Right ventricle myocardium superior (tissue), 1 donor: ENCODE measurements around the gene RHBDF2. TPM values are rescaled to one million over a fixed set of nuclear protein-coding genes. Genes with fewer than 3 reads are reported as not detected.

Experiments
- ATAC-seq: fragments of 200-7000 bp; cut with Tn5 transposase; one replicate; pipeline ENCODE4 v1.9.1; 2020; ENCODE audit warnings: mild to moderate bottlenecking; ENCODE audit not compliant: poor library complexity
- DNase-seq: peaks from one replicate; pipeline ENCODE4 v3.0.0-alpha.2; 2020
- intact Hi-C: fragments of 100-400 bp; cut with DNase I; formaldehyde crosslinking; loops from one replicate; pipeline ENCODE4 v1.11.2; 2022
- total RNA-seq: library from RNA; stranded (reverse); fragmentation: NEBNext Ultra II Directional; extraction: Animal tissue kit (Norgen Biotek cat#: 25700); gene quantifications from one replicate; pipeline ENCODE4 v1.2.1, GENCODE V29; 2021
- donor health status: DM: no; HTN: yes; CAD: no; lungs with severe emphysema.

Gene RHBDF2
- total RNA-seq, 1 donor from 2014 or later, result 15.4 TPM

- intact Hi-C loops, result no loop called here
- DNase-seq, result no peak
- no peak for ATAC-seq
Measured at GRCh38 chr17:76435751-76436150, 65.5 kb downstream of the RHBDF2 start.

- peak; percentile 8 for ATAC-seq
- intact Hi-C loops, result no loop called here
Measured at GRCh38 chr17:76434870-76435269, 66.4 kb downstream of the RHBDF2 start.

GRCh38 chr17:76433693-76434092, 67.5 kb downstream of the RHBDF2 start:
- intact Hi-C loops, result no loop called here
- ATAC-seq (no peak), DNase-seq (no peak)

More at GRCh38 chr17:76434870-76435269, 66.4 kb downstream of the RHBDF2 start:
- no peak for DNase-seq

GRCh38 chr17:76432712-76433336, 68.4 kb downstream of the RHBDF2 start:
- DNase-seq, result no peak
- peak; percentile 18 for ATAC-seq
- intact Hi-C loops, result no loop called here

GRCh38 chr17:76432004-76432403, 69.2 kb downstream of the RHBDF2 start:
- ATAC-seq, result peak; percentile 69

GRCh38 chr17:76431509-76431908, 69.7 kb downstream of the RHBDF2 start:
- intact Hi-C loops, result no loop called here
- ATAC-seq (no peak), DNase-seq (no peak)

More at GRCh38 chr17:76432004-76432403, 69.2 kb downstream of the RHBDF2 start:
- no peak for DNase-seq
- intact Hi-C loops, result no loop called here

GRCh38 chr17:76428511-76428910, 72.7 kb downstream of the RHBDF2 start:
- DNase-seq (no peak), ATAC-seq (no peak)
- intact Hi-C loops, result no loop called here

GRCh38 chr17:76427501-76428231, 73.6 kb downstream of the RHBDF2 start:
- DNase-seq (peak; percentile 56), ATAC-seq (no peak)
- intact Hi-C loops, result no loop called here

- intact Hi-C loops, result no loop called here
- ATAC-seq, result no peak
- no peak for DNase-seq
Measured at GRCh38 chr17:76426853-76427252, 74.4 kb downstream of the RHBDF2 start.

- intact Hi-C loops, result no loop called here
Measured at GRCh38 chr17:76422860-76423259, 78.4 kb downstream of the RHBDF2 start.

GRCh38 chr17:76422406-76422805, 78.8 kb downstream of the RHBDF2 start:
- ATAC-seq (no peak), DNase-seq (no peak)
- intact Hi-C loops, result no loop called here

More at GRCh38 chr17:76422860-76423259, 78.4 kb downstream of the RHBDF2 start:
- DNase-seq (no peak), ATAC-seq (no peak)

GRCh38 chr17:76421044-76421407, 80.2 kb downstream of the RHBDF2 start:
- intact Hi-C loops, result no loop called here
- ATAC-seq, result peak; percentile 85
- no peak for DNase-seq

Other genes with a start within 250 kb of the RHBDF2 start
- gene UBALD2, start 236.1 kb downstream of the RHBDF2 start, total RNA-seq, result 28.1 TPM
- gene QRICH2, start 193.1 kb downstream of the RHBDF2 start, total RNA-seq, result 2.6 TPM
- gene PRPSAP1, start 147.5 kb downstream of the RHBDF2 start, total RNA-seq, result 31.9 TPM
- gene SPHK1, start 116.8 kb downstream of the RHBDF2 start, total RNA-seq, result 2.0 TPM
- gene UBE2O, start 48.3 kb downstream of the RHBDF2 start, total RNA-seq, result 35.9 TPM
- not detected for gene AANAT, start 33.8 kb downstream of the RHBDF2 start, total RNA-seq
- 34.2 TPM for gene CYGB, start 36.3 kb upstream of the RHBDF2 start, total RNA-seq
- gene PRCD, start 38.6 kb upstream of the RHBDF2 start, total RNA-seq, result 4.0 TPM
- 6.1 TPM for gene ST6GALNAC2, start 84.4 kb upstream of the RHBDF2 start, total RNA-seq
- 2.8 TPM for gene ST6GALNAC1, start 142.3 kb upstream of the RHBDF2 start, total RNA-seq
- gene MXRA7, start 209.5 kb upstream of the RHBDF2 start, total RNA-seq, result 336 TPM
- gene JMJD6, start 225.2 kb upstream of the RHBDF2 start, total RNA-seq, result 63.1 TPM
- gene METTL23, start 225.4 kb upstream of the RHBDF2 start, total RNA-seq, result 19.0 TPM
- gene SRSF2, start 235.9 kb upstream of the RHBDF2 start, total RNA-seq, result 61.2 TPM
- gene MFSD11, start 236.7 kb upstream of the RHBDF2 start, total RNA-seq, result 23.3 TPM